K562 (cell line): ENCODE measurements around the gene WWOX.

Source experiments
- ATF7 ChIP-seq: fragments of 450-650 bp; IDR thresholded peaks from 2 replicates; pipeline ENCODE4 v1.7.1; 2014; ENCODE audit warnings: mild to moderate bottlenecking, moderate library complexity
- HDGF ChIP-seq: fragments of 450-650 bp; IDR thresholded peaks from 2 replicates; pipeline ENCODE4 v1.6.1; 2016
- IRF1 ChIP-seq: sonication (generic); formaldehyde crosslinking; IDR thresholded peaks from 2 replicates; pipeline ENCODE4 v1.8.0; 2022; ENCODE audit warnings: missing genetic modification reagents, mild to moderate bottlenecking, borderline replicate concordance
- MAX ChIP-seq: sonication (generic); formaldehyde crosslinking; IDR thresholded peaks from 2 replicates; pipeline ENCODE4 v1.9.0; 2022; ENCODE audit warnings: mild to moderate bottlenecking, missing genetic modification reagents
- POLR2AphosphoS5 ChIP-seq: IDR thresholded peaks from 2 replicates; pipeline ENCODE4 v1.6.1; 2011; ENCODE audit warnings: mild to moderate bottlenecking, low read depth, low read length, moderate library complexity; ENCODE audit not compliant: control insufficient read depth, insufficient read depth

GRCh38 chr16:79150632-79151310 is 1051.3 kb downstream of the WWOX start:
- no peak for TF ChIP-seq HDGF
- TF ChIP-seq POLR2AphosphoS5 = no peak
- TF ChIP-seq MAX = no peak
- no peak for TF ChIP-seq IRF1 (CRISPR knock-in tag)
- TF ChIP-seq ATF7 = no peak
